WTC11 (cell line): Measurements from ENCODE around the gene CCDC88B. TPM values are rescaled to one million over a fixed set of nuclear protein-coding genes. Genes with fewer than 3 reads are reported as not detected.

ENCODE experiments used
- ATAC-seq: fragments of 200-7000 bp; cut with Tn5 transposase; 2 replicates; pipeline ENCODE4 v1.10.0; 2021; ENCODE audit warnings: mild to moderate bottlenecking, moderate library complexity
- CTCF ChIA-PET: fragments of 300-600 bp; sonication (Branson Sonifier 250); formaldehyde crosslinking; loops from one replicate; lab custom pipeline; 2021; ENCODE audit warnings: antibody characterized with exemption; lab: Charles Lee
- POLR2A ChIA-PET: fragments of 350-600 bp; sonication (Branson Sonifier 250); formaldehyde crosslinking; loops from one replicate; lab custom pipeline; 2021; ENCODE audit warnings: antibody characterized with exemption; lab: Charles Lee
- DNase-seq: peaks from one replicate; pipeline ENCODE4 v3.0.0; 2021; ENCODE audit warnings: low spot score
- H3K27ac Mint-ChIP-seq: 2 replicates; pipeline ENCODE4 v1.8.0; 2021; ENCODE audit warnings: mixed read lengths
- H3K27me3 Mint-ChIP-seq: 2 replicates; pipeline ENCODE4 v1.8.0; 2021; ENCODE audit warnings: low read depth, mild to moderate bottlenecking, moderate library complexity, mixed read lengths
- H3K36me3 Mint-ChIP-seq: 2 replicates; pipeline ENCODE4 v1.8.0; 2021; ENCODE audit warnings: mixed read lengths
- H3K4me1 Mint-ChIP-seq: 2 replicates; pipeline ENCODE4 v1.8.0; 2022; ENCODE audit warnings: mixed read lengths
- H3K4me3 Mint-ChIP-seq: 2 replicates; pipeline ENCODE4 v1.8.0; 2021; ENCODE audit warnings: mild to moderate bottlenecking, moderate library complexity, mixed read lengths
- H3K9me3 Mint-ChIP-seq: 2 replicates; pipeline ENCODE4 v1.8.0; 2021; ENCODE audit warnings: mixed read lengths
- GTF2I ChIP-seq: fragments of 250-450 bp; sonication (Bioruptor Pico); conservative IDR thresholded peaks from 2 replicates; pipeline ENCODE4 v1.4.0; 2021; ENCODE audit warnings: mild to moderate bottlenecking
- IRF2 ChIP-seq: sonication (generic); formaldehyde crosslinking; IDR thresholded peaks from 2 replicates; pipeline ENCODE4 v1.8.0; 2022; ENCODE audit warnings: low read depth, missing genetic modification reagents, borderline replicate concordance
- SOX15 ChIP-seq: fragments of 250-450 bp; sonication (Bioruptor Pico); IDR thresholded peaks from 2 replicates; pipeline ENCODE4 v1.9.0; 2021; ENCODE audit warnings: mild to moderate bottlenecking
- TCF7 ChIP-seq: sonication (generic); formaldehyde crosslinking; IDR thresholded peaks from 2 replicates; pipeline ENCODE4 v1.8.0; 2022; ENCODE audit warnings: mild to moderate bottlenecking, low read depth, missing genetic modification reagents, moderate library complexity
- TP53 ChIP-seq: sonication (generic); formaldehyde crosslinking; IDR thresholded peaks from 2 replicates; pipeline ENCODE4 v1.8.1; 2023; ENCODE audit warnings: mild to moderate bottlenecking, missing genetic modification reagents
- ZNF121 ChIP-seq: sonication (generic); formaldehyde crosslinking; IDR thresholded peaks from 2 replicates; pipeline ENCODE4 v1.8.0; 2023; ENCODE audit warnings: missing genetic modification reagents
- total RNA-seq: library from RNA; stranded (reverse); gene quantifications from 3 replicates; pipeline ENCODE4 v1.2.3, GENCODE V29; 2021
- TF ChIP-seq, protein P1 (sequence below): sonication (generic); formaldehyde crosslinking; IDR thresholded peaks from 2 replicates; pipeline ENCODE4 v1.8.0; 2023; ENCODE audit warnings: missing genetic modification reagents, mild to moderate bottlenecking, borderline replicate concordance
- TF ChIP-seq, protein P2 (sequence below): sonication (generic); formaldehyde crosslinking; IDR thresholded peaks from 2 replicates; pipeline ENCODE4 v1.8.1; 2023; ENCODE audit warnings: mild to moderate bottlenecking, missing genetic modification reagents, moderate library complexity
- TF ChIP-seq, protein P3 (sequence below): sonication (generic); formaldehyde crosslinking; IDR thresholded peaks from 2 replicates; pipeline ENCODE4 v1.8.1; 2022; ENCODE audit warnings: mild to moderate bottlenecking, moderate library complexity, missing genetic modification reagents
- TF ChIP-seq, protein P4 (sequence below): sonication (generic); formaldehyde crosslinking; IDR thresholded peaks from 2 replicates; pipeline ENCODE4 v1.8.1; 2022; ENCODE audit warnings: low read depth, mild to moderate bottlenecking, moderate library complexity, missing genetic modification reagents, borderline replicate concordance
- TF ChIP-seq, protein P5 (sequence below): sonication (generic); formaldehyde crosslinking; IDR thresholded peaks from 2 replicates; pipeline ENCODE4 v1.8.0; 2022; ENCODE audit warnings: missing genetic modification reagents
- TF ChIP-seq, protein P6 (sequence below): sonication (generic); formaldehyde crosslinking; IDR thresholded peaks from 2 replicates; pipeline ENCODE4 v1.8.1; 2023; ENCODE audit warnings: mild to moderate bottlenecking, moderate library complexity, missing genetic modification reagents

CCDC88B gene
- total RNA-seq, 1 experiment from 2014 or later = 17.0 TPM

DNA sequence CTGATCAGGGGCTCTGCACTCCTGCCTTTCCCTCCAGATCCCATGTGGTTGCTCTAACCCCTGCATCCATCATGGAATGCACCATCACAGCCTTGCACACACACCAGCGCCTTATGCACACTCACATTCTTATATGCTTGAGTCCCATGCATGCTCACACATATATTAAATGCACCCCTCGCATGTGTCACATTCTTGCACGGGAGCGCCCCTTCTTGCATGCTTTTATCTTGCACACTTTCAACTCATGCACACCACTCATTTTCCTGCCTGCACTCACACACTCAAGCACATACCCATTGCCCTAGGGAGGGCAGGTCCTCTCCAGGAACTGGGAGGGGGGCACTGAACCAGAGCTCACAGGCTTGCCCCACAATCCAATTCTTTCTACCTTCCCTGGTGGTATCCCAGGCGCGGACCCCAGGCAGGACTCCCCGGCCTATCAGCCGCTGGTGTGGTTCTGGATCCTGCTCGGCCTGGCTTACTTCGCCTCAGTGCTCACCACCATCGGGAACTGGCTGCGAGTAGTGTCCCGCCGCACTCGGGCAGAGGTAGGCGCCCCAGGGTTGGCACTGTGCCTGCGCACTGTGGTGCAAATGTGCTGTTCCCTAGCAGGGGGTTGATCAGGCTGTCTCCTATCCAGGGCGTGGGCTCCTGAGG is 42.2 kb upstream of the CCDC88B start:
- H3K9me3 Mint-ChIP-seq = no peaks in the 10 kb centered on the region
- POLR2A ChIA-PET = no interaction called here
- CTCF ChIA-PET = interaction anchor here (1.1 to 1.9 kb wide), 2 partner anchors 26 to 94 kb away, joined by 3 to 5 read pairs; no protein-coding TSS in a partner anchor
- DNase-seq = no peak
- H3K27ac Mint-ChIP-seq = no peak overlapping the region
- peaks cover 12% of the 10 kb centered on the region for H3K4me1 Mint-ChIP-seq
- H3K36me3 Mint-ChIP-seq = no peaks in the 10 kb centered on the region
- TF ChIP-seq ZNF121 (CRISPR knock-in tag) (no peak), SOX15 (CRISPR knock-in tag) (no peak), IRF2 (CRISPR knock-in tag) (no peak), TP53 (CRISPR knock-in tag) (no peak)
- TF ChIP-seq, protein P1, sequence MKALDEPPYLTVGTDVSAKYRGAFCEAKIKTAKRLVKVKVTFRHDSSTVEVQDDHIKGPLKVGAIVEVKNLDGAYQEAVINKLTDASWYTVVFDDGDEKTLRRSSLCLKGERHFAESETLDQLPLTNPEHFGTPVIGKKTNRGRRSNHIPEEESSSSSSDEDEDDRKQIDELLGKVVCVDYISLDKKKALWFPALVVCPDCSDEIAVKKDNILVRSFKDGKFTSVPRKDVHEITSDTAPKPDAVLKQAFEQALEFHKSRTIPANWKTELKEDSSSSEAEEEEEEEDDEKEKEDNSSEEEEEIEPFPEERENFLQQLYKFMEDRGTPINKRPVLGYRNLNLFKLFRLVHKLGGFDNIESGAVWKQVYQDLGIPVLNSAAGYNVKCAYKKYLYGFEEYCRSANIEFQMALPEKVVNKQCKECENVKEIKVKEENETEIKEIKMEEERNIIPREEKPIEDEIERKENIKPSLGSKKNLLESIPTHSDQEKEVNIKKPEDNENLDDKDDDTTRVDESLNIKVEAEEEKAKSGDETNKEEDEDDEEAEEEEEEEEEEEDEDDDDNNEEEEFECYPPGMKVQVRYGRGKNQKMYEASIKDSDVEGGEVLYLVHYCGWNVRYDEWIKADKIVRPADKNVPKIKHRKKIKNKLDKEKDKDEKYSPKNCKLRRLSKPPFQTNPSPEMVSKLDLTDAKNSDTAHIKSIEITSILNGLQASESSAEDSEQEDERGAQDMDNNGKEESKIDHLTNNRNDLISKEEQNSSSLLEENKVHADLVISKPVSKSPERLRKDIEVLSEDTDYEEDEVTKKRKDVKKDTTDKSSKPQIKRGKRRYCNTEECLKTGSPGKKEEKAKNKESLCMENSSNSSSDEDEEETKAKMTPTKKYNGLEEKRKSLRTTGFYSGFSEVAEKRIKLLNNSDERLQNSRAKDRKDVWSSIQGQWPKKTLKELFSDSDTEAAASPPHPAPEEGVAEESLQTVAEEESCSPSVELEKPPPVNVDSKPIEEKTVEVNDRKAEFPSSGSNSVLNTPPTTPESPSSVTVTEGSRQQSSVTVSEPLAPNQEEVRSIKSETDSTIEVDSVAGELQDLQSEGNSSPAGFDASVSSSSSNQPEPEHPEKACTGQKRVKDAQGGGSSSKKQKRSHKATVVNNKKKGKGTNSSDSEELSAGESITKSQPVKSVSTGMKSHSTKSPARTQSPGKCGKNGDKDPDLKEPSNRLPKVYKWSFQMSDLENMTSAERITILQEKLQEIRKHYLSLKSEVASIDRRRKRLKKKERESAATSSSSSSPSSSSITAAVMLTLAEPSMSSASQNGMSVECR (CRISPR knock-in tag) = no peak
- TF ChIP-seq, protein P2, sequence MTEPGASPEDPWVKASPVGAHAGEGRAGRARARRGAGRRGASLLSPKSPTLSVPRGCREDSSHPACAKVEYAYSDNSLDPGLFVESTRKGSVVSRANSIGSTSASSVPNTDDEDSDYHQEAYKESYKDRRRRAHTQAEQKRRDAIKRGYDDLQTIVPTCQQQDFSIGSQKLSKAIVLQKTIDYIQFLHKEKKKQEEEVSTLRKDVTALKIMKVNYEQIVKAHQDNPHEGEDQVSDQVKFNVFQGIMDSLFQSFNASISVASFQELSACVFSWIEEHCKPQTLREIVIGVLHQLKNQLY = no peak
- ATAC-seq = no peak
- peak overlapping the region; percentile 5; the same call in 1 of the 2 replicates for H3K4me3 Mint-ChIP-seq
- H3K27me3 Mint-ChIP-seq = peaks cover 92% of the 10 kb centered on the region

DNA sequence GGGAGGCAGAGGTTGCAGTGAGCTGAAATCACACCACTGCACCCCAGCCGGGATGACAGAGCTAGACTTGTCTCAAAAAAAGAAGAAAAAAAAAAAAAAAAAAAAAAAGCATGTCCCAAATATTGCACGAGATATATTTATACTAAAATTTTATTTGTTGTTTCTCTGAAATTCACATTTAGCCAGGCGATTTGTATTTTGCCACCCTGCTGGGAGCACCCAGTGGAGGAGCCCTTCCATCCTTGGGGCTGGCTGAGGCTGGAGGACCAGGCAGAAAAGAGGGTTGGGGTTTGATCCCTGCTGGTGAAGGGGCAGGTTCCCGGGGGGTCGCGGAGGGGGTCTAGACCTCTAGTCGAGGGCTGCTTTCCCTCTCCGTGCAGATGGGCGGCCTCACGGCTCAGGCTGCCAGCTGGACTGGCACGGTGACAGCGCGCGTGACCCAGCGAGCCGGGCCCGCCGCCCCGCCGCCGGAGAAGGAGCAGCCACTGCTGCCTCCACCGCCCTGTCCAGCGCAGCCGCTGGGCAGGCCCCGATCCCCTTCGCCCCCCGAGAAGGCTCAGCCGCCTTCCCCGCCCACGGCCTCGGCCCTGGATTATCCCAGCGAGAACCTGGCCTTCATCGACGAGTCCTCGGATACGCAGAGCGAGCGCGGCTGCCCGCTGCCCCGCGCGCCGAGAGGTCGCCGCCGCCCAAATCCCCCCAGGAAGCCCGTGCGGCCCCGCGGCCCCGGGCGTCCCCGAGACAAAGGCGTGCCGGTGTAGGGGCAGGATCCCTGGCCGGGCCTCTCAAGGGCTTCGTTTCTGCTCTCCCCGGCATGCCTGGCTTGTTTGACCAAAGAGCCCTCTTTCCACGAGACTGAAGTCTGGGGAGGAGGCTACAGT is 40.8 kb upstream of the CCDC88B start:
- CTCF ChIA-PET = interaction anchor here (0.6 to 1.3 kb wide), 4 partner anchors 28 to 379 kb away, joined by 3 to 7 read pairs (median 5); no protein-coding TSS in a partner anchor
- ATAC-seq = no peak
- no peak for TF ChIP-seq GTF2I (CRISPR knock-in tag)
- TF ChIP-seq, protein P3, sequence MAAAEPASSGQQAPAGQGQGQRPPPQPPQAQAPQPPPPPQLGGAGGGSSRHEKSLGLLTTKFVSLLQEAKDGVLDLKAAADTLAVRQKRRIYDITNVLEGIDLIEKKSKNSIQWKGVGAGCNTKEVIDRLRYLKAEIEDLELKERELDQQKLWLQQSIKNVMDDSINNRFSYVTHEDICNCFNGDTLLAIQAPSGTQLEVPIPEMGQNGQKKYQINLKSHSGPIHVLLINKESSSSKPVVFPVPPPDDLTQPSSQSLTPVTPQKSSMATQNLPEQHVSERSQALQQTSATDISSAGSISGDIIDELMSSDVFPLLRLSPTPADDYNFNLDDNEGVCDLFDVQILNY = no peak
- no peak for TF ChIP-seq TCF7 (CRISPR knock-in tag)
- TF ChIP-seq, protein P4, sequence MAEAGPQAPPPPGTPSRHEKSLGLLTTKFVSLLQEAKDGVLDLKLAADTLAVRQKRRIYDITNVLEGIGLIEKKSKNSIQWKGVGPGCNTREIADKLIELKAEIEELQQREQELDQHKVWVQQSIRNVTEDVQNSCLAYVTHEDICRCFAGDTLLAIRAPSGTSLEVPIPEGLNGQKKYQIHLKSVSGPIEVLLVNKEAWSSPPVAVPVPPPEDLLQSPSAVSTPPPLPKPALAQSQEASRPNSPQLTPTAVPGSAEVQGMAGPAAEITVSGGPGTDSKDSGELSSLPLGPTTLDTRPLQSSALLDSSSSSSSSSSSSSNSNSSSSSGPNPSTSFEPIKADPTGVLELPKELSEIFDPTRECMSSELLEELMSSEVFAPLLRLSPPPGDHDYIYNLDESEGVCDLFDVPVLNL (CRISPR knock-in tag) = 0 out of 2 replicates have a peak, but pooled peaks have one; percentile 23
- TF ChIP-seq, protein P5, sequence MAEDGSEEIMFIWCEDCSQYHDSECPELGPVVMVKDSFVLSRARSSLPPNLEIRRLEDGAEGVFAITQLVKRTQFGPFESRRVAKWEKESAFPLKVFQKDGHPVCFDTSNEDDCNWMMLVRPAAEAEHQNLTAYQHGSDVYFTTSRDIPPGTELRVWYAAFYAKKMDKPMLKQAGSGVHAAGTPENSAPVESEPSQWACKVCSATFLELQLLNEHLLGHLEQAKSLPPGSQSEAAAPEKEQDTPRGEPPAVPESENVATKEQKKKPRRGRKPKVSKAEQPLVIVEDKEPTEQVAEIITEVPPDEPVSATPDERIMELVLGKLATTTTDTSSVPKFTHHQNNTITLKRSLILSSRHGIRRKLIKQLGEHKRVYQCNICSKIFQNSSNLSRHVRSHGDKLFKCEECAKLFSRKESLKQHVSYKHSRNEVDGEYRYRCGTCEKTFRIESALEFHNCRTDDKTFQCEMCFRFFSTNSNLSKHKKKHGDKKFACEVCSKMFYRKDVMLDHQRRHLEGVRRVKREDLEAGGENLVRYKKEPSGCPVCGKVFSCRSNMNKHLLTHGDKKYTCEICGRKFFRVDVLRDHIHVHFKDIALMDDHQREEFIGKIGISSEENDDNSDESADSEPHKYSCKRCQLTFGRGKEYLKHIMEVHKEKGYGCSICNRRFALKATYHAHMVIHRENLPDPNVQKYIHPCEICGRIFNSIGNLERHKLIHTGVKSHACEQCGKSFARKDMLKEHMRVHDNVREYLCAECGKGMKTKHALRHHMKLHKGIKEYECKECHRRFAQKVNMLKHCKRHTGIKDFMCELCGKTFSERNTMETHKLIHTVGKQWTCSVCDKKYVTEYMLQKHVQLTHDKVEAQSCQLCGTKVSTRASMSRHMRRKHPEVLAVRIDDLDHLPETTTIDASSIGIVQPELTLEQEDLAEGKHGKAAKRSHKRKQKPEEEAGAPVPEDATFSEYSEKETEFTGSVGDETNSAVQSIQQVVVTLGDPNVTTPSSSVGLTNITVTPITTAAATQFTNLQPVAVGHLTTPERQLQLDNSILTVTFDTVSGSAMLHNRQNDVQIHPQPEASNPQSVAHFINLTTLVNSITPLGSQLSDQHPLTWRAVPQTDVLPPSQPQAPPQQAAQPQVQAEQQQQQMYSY (CRISPR knock-in tag) = no peak
- TF ChIP-seq, protein P6, sequence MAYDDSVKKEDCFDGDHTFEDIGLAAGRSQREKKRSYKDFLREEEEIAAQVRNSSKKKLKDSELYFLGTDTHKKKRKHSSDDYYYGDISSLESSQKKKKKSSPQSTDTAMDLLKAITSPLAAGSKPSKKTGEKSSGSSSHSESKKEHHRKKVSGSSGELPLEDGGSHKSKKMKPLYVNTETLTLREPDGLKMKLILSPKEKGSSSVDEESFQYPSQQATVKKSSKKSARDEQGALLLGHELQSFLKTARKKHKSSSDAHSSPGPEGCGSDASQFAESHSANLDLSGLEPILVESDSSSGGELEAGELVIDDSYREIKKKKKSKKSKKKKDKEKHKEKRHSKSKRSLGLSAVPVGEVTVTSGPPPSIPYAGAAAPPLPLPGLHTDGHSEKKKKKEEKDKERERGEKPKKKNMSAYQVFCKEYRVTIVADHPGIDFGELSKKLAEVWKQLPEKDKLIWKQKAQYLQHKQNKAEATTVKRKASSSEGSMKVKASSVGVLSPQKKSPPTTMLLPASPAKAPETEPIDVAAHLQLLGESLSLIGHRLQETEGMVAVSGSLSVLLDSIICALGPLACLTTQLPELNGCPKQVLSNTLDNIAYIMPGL = 0 out of 2 replicates have a peak, but pooled peaks have one; percentile 23
- peak; percentile 33 for DNase-seq
- POLR2A ChIA-PET = no interaction called here
- Mint-ChIP-seq H3K4me1 (peaks cover 17% of the 10 kb centered on the region), H3K36me3 (no peaks in the 10 kb centered on the region), H3K27me3 (peaks cover 78% of the 10 kb centered on the region), H3K27ac (no peak overlapping the region), H3K9me3 (no peaks in the 10 kb centered on the region), H3K4me3 (peak overlapping the region; percentile 82)
